Urothelium cell line (cell line): ENCODE results near the gene INPP5J.
"Not testable (repeated sequence)": the region's sequence is repeated elsewhere in the genome, so short reads cannot be mapped to it uniquely, and the experiment has no call there.

Experiments used
- DNase-seq: peaks from one replicate; pipeline ENCODE4 v3.0.0; 2011; ENCODE audit warnings: low spot score, mixed read lengths
- FAIRE-seq: peaks from 2 replicates; lab custom pipeline; 2011; peaks lifted over from hg19 to GRCh38; lab: Jason Lieb, UNC

The INPP5J gene

DNA sequence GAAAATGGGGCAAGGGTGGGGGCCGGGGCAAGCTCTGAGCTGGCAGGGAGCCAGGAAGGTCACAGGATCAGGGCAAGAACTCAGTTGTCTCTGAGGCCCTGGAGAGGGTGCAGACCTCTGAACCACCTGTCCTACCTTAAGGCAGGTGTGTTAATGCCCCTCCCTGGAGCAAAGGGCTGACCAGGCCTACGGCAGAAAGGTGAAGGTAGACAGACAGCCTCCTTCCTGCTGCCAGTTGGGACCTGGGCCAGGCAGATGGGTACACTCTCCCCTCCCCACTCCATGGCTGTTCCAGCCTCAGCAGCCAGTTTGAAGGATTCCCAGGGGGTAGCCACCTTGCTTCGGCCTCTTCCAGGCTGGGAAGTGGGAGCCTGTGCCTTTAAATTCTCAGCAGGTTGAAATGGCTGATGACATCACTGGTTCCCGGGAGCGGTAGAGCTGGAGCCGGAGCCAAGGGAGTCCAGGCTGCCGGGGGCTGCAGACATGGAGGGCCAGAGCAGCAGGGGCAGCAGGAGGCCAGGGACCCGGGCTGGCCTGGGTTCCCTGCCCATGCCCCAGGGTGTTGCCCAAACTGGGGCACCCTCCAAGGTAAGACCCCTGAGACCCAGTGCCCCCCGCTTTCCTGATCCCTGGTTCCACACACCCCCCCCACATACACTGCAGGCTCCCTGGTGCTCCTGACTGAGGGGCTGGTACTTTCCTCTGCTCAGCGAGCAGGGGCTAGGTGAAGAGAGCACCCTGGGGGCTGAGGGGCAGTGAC is at the start of gene INPP5J:
Gene INPP5J, plus strand, starts transcription at position 435 of the 760 bp plus-strand sequence. Its CDS starts 49 bp downstream, at position 484.
- FAIRE-seq (peak; percentile 48), DNase-seq (peak; percentile 90)

GRCh38 chr22:31073125-31073524 is 49.6 kb upstream of the INPP5J start:
- not testable (repeated sequence) for DNase-seq, FAIRE-seq

DNA sequence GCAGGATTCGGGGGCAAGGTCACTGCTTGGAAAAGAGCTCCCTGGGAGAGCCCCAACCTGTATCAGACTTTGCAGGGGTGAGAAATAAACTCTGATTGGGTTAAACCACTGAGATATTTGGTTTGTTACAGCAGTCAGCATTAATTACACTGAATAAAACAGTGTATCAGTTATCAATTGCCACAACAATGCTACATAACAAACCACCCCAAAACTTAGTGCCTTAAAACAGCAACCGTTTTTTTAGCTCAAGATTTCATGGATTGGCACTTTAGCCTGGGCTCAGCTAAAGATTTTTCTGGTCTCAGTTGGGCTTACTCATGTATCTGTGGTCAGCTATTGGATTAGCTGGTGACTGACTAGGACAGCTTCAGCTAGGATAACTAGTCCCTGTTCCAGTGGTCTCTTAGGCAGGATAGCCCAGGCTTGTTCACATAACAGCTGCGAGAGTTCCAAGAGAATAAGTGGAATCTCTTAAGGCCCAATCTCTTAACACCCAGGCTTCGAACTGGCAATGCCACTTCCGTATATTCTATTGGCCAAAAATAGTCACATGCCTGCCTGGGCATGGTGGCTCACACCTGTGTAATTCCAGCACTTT is 49.1 kb upstream of the INPP5J start:
- FAIRE-seq, DNase-seq: not testable (repeated sequence)

GRCh38 chr22:31075961-31076360 is 46.8 kb upstream of the INPP5J start:
- DNase-seq (no peak), FAIRE-seq (no peak)

- DNase-seq (no peak), FAIRE-seq (no peak)
These were observed 45.1 kb upstream of the INPP5J start for GRCh38 chr22:31077681-31078080.

- DNase-seq, FAIRE-seq: not testable (repeated sequence)
These were observed 44.4 kb upstream of the INPP5J start for GRCh38 chr22:31078389-31078788.

DNA sequence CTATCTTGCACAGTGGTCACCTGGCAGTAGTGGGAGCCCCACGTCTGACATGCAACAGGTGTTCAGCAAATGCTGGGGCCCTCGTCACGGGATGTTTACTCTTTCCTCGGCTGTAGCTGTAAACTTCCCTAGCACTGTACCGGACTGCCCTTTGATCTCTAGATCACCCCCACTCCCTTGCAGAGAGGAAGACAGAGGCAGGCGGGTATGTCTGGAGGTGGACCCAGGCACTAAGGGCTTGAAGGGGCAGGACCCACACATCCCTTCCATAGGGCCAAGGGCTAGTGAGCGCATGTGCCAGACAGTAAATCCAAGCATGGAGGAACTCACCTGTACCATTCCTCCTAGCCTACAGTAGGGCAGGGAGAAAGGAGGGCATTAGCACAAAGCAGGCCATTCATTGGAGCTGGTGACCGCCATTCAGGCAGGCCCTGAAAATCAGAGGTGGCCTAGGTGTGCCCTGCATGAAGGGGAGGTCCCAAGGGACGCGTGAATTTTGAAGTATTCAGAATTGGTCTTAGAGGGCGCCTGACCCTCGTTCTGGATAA is 43.6 kb upstream of the INPP5J start:
- no peak for FAIRE-seq
- DNase-seq = no peak

GRCh38 chr22:31080164-31080847 is 42.5 kb upstream of the INPP5J start:
- no peak for FAIRE-seq
- no peak for DNase-seq

- FAIRE-seq (peak; percentile 98), DNase-seq (peak; percentile 98)
These were observed 41.7 kb upstream of the INPP5J start, which contains the start of gene SMTN for GRCh38 chr22:31080848-31081649. Gene SMTN, plus strand, starts transcription at chr22:31081318. Its CDS starts 1,941 bp downstream, at chr22:31083259.

- DNase-seq (no peak), FAIRE-seq (no peak)
These were observed 40.7 kb upstream of the INPP5J start for GRCh38 chr22:31081963-31082605.

GRCh38 chr22:31082606-31083376 is 40.0 kb upstream of the INPP5J start:
- peak; percentile 32 for FAIRE-seq
- DNase-seq = peak; percentile 83

GRCh38 chr22:31083377-31083768 is 39.4 kb upstream of the INPP5J start:
- DNase-seq (no peak), FAIRE-seq (no peak)

DNA sequence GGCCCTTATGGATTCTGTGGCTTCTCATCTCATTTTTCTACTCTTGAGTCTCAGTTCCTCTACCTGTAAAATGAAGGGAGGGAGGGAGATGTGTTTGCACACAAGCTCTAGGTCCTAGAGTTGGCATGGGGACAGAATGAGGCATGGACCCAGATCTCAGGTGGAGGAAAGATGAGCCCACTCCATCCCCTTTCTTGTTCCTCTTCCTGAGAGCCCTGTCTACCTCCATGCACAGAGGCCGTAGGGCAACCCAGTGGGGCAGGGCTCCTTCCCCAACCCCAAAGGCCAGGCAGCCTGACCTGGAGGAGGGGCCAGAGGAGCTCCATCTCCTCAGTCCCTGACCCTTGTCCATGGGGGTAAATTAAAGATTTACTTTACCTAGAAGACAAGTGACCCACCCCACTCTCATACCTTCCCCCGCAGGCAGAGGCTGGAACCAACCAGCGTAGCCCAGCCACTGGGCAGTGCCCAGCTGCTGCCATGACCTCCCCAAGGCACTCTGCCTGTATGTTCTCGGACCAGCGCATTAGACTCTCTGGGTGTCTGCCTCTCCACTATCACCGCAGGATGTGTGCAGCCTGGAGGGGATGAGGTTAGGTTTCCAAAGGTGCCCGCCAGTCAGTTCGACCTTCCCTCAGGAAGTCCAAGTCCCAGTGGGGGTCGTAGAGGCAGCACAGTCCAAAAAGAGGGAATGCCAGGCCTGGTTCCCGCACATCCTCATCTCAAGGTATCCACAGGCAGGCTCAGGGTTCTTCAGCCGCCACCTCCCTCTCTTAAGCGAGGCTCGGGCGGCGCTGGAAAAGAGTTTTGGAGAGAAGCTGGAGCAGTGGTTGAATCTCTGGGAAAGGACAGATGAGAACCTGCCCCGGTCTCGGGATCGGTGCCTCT is 38.6 kb upstream of the INPP5J start:
- FAIRE-seq = peak; percentile 53
- no peak for DNase-seq

DNA sequence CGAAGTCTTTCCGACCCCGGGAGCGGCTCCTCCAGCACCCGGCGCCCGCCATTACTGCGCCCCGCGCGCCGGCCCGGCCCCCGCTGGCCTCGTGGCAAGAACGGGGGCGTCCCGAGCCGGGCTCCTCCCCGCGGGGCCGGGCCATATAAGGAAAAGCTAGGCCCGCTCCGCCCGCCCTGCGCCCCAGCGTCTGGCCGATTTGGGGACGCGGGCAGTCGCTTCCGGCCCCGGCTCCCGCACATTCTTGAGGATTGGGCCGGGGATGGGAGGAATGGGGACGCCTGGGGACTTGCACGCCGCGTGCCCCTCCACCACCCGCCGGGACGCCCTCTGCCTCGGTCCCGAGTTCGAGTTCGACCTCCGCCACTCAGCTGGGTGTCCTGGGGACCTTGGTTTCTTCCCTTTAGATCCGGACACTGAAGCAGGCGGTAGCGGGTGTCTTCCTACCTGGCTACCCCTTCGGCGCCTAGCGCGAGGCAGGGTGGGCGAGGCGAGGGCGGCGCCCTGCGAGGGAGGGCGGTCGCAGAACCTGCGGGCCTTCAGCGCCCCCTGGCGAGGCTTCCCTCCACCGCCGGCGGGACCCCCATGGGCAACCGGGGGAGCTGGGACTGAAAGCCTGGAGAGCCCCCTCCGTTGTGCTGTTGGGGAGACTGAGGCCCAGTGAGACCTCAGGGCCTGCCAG is 37.8 kb upstream of the INPP5J start:
- DNase-seq (peak; percentile 93), FAIRE-seq (no peak)

DNA sequence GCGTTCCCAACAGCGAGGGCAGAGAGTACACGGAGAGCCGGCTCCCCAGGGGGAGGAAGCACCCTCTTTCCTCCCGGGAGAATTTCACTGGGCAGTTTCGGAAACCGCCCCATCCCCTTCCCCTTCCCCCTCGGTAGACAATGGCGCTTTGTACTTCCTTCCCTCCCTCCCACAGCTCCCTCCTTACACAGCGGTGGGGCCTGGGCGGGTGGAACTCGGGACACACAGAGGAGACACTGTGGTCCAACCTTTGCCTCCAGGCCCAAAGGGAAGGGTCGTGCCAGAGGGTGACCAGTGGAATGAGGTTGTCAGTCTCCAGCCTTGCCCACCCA is 37.3 kb upstream of the INPP5J start:
- FAIRE-seq = peak; percentile 42
- peak; percentile 67 for DNase-seq

DNA sequence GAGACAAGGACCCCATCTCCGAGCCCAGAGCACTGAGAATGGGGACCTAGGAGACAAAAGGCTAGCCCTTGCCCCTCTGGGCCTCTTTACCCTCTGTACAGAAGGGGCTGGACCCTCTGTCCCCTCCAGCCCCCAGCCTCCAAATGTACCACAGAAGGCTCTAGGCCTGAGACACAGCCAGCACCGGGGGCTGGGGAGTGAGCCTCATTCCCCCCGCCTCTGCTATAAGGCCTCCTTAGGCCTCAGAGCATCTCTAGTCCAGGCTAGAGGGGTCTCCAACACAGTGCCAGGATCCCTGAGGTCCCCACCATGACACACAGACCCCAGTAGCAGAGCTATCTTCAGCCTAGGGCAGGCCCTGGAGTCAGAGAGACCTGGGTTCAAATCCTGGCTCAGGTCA is 36.8 kb upstream of the INPP5J start:
- FAIRE-seq (no peak), DNase-seq (no peak)

- DNase-seq (no peak), FAIRE-seq (no peak)
These were observed 35.9 kb upstream of the INPP5J start for GRCh38 chr22:31086703-31087330.
